ENCODE data around the gene TP73. TPM values are rescaled to one million over a fixed set of nuclear protein-coding genes. Genes with fewer than 3 reads are reported as not detected.

The TP73 gene
- total RNA-seq, 1 experiment from 2014 or later: 10.0 TPM

GRCh38 chr1:3676581-3677470 lies 24.5 kb downstream of the TP73 start:
- no TSS peak for BruUV-seq (replicated peaks)
- no peak for TF ChIP-seq EZH2 (IDR thresholded peaks at IDR 0.05; ENCODE audit: borderline replicate concordance, low read depth, low read length, poor library complexity, severe bottlenecking)
- no peak for TF ChIP-seq CTCF (conservative IDR thresholded peaks at IDR 0.05; ENCODE audit: low read depth, low read length)
- CTCF ChIA-PET: no interaction called here
- Histone ChIP-seq H3K36me3 (ENCODE audit: insufficient read depth, low read length, poor library complexity, severe bottlenecking) (no peaks in the 10 kb centered on the region), H3K4me1 (ENCODE audit: insufficient read depth, low read length, poor library complexity, severe bottlenecking) (peaks cover 9% of the 10 kb centered on the region), H3K27me3 (replicated peaks; ENCODE audit: insufficient read depth, low read depth, low read length, poor library complexity) (no peaks in the 10 kb centered on the region), H3K9me3 (ENCODE audit: low read depth, low read length, poor library complexity, severe bottlenecking) (no peaks in the 10 kb centered on the region), H3K4me3 (ENCODE audit: low read depth, low read length, poor library complexity, severe bottlenecking) (no peak overlapping the region), H3K27ac (ENCODE audit: low read depth, low read length, poor library complexity, severe bottlenecking) (no peak overlapping the region)
- POLR2A ChIA-PET (ENCODE audit: low non-redundant PET): no interaction called here
- no peak for DNase-seq (ENCODE audit: low spot score)
- intact Hi-C loops (cut with micrococcal nuclease; ENCODE audit: unreplicated experiment): no loop called here

- Histone ChIP-seq H3K4me1 (ENCODE audit: insufficient read depth, low read length, poor library complexity, severe bottlenecking) (peaks cover 9% of the 10 kb centered on the region), H3K36me3 (ENCODE audit: insufficient read depth, low read length, poor library complexity, severe bottlenecking) (no peaks in the 10 kb centered on the region), H3K27me3 (replicated peaks; ENCODE audit: insufficient read depth, low read depth, low read length, poor library complexity) (no peaks in the 10 kb centered on the region), H3K4me3 (ENCODE audit: low read depth, low read length, poor library complexity, severe bottlenecking) (no peak overlapping the region), H3K27ac (ENCODE audit: low read depth, low read length, poor library complexity, severe bottlenecking) (no peak overlapping the region), H3K9me3 (ENCODE audit: low read depth, low read length, poor library complexity, severe bottlenecking) (no peaks in the 10 kb centered on the region)
- ChIA-PET CTCF (no interaction called here), POLR2A (ENCODE audit: low non-redundant PET) (no interaction called here)
- BruUV-seq (replicated peaks): no TSS peak
- TF ChIP-seq CTCF (conservative IDR thresholded peaks at IDR 0.05; ENCODE audit: low read depth, low read length) (no peak), EZH2 (IDR thresholded peaks at IDR 0.05; ENCODE audit: borderline replicate concordance, low read depth, low read length, poor library complexity, severe bottlenecking) (no peak)
- intact Hi-C loops (cut with micrococcal nuclease; ENCODE audit: unreplicated experiment): no loop called here
- DNase-seq (ENCODE audit: low spot score): no peak
Measured at GRCh38 chr1:3677484-3677883, 25.2 kb downstream of the TP73 start.

GRCh38 chr1:3678361-3679097 lies 26.2 kb downstream of the TP73 start:
- BruUV-seq (replicated peaks): no TSS peak
- ChIA-PET POLR2A (ENCODE audit: low non-redundant PET) (no interaction called here), CTCF (no interaction called here)
- H3K4me3 ChIP-seq (ENCODE audit: low read depth, low read length, poor library complexity, severe bottlenecking): no peak overlapping the region
- intact Hi-C loops (cut with micrococcal nuclease; ENCODE audit: unreplicated experiment): no loop called here
- H3K27me3 ChIP-seq (replicated peaks; ENCODE audit: insufficient read depth, low read depth, low read length, poor library complexity): no peaks in the 10 kb centered on the region
- H3K36me3 ChIP-seq (ENCODE audit: insufficient read depth, low read length, poor library complexity, severe bottlenecking): no peaks in the 10 kb centered on the region
- H3K4me1 ChIP-seq (ENCODE audit: insufficient read depth, low read length, poor library complexity, severe bottlenecking): peaks cover 9% of the 10 kb centered on the region
- DNase-seq (ENCODE audit: low spot score): peak; percentile 26
- no peak overlapping the region for H3K27ac ChIP-seq (ENCODE audit: low read depth, low read length, poor library complexity, severe bottlenecking)
- TF ChIP-seq EZH2 (IDR thresholded peaks at IDR 0.05; ENCODE audit: borderline replicate concordance, low read depth, low read length, poor library complexity, severe bottlenecking) (no peak), CTCF (conservative IDR thresholded peaks at IDR 0.05; ENCODE audit: low read depth, low read length) (no peak)
- no peaks in the 10 kb centered on the region for H3K9me3 ChIP-seq (ENCODE audit: low read depth, low read length, poor library complexity, severe bottlenecking)

Measured in A673 (cell line).